KBM-7 (cell line): Measurements from ENCODE around the gene LYPD6.
"Not testable (repeated sequence)": the region's sequence is repeated elsewhere in the genome, so short reads cannot be mapped to it uniquely, and the experiment has no call there.

Experiments used
- DNase-seq: peaks from one replicate; pipeline ENCODE4 v3.0.0-alpha.2; 2015
- in situ Hi-C: fragments of 300-500 bp; cut with MboI; formaldehyde crosslinking; loops from 2 replicates; pipeline ENCODE4 v1.14.3; 2020; ENCODE audit warnings: low sequenced_read_pairs, low pct_unique_long_range_greater_than_20kb, mixed read lengths

The LYPD6 gene

GRCh38 chr2:149330127-149331022 lies at the start of gene LYPD6:
TSS of gene LYPD6 (plus strand) at chr2:149330587. CDS start at chr2:149437709, 107,122 bp downstream.
- in situ Hi-C loops: no loop called here
- peak; percentile 50 for DNase-seq

GRCh38 chr2:149281441-149281840 lies 48.9 kb upstream of the LYPD6 start:
- in situ Hi-C loops: no loop called here
- no peak for DNase-seq

GRCh38 chr2:149290662-149291061 lies 39.7 kb upstream of the LYPD6 start:
- in situ Hi-C loops: no loop called here
- no peak for DNase-seq

GRCh38 chr2:149291881-149292280 lies 38.5 kb upstream of the LYPD6 start:
- in situ Hi-C loops: no loop called here
- no peak for DNase-seq

- in situ Hi-C loops: no loop called here
These were observed 34.4 kb upstream of the LYPD6 start for GRCh38 chr2:149296031-149296430.

GRCh38 chr2:149307014-149307413 lies 23.4 kb upstream of the LYPD6 start:
- in situ Hi-C loops: no loop called here
- DNase-seq: no peak

More at GRCh38 chr2:149296031-149296430, 34.4 kb upstream of the LYPD6 start:
- DNase-seq: no peak

- DNase-seq: no peak
- in situ Hi-C loops: no loop called here
These were observed 20.0 kb upstream of the LYPD6 start for GRCh38 chr2:149310349-149310748.

- in situ Hi-C loops: no loop called here
- DNase-seq: no peak
These were observed 18.3 kb upstream of the LYPD6 start for GRCh38 chr2:149312039-149312438.

- DNase-seq: peak; percentile 11
These were observed 16.8 kb upstream of the LYPD6 start for GRCh38 chr2:149313512-149313972.

GRCh38 chr2:149314687-149315086 lies 15.7 kb upstream of the LYPD6 start:
- in situ Hi-C loops: no loop called here
- no peak for DNase-seq

More at GRCh38 chr2:149313512-149313972, 16.8 kb upstream of the LYPD6 start:
- in situ Hi-C loops: no loop called here

- peak; percentile 3 for DNase-seq
- in situ Hi-C loops: no loop called here
These were observed 14.9 kb upstream of the LYPD6 start for GRCh38 chr2:149315461-149315860.

- DNase-seq, in situ Hi-C loops: not testable (repeated sequence)
These were observed 11.8 kb upstream of the LYPD6 start for GRCh38 chr2:149318566-149318965.

GRCh38 chr2:149320362-149320761 lies 10.0 kb upstream of the LYPD6 start:
- in situ Hi-C loops: no loop called here
- no peak for DNase-seq

GRCh38 chr2:149329068-149329467 lies 1.3 kb upstream of the LYPD6 start:
- peak; percentile 43 for DNase-seq
- in situ Hi-C loops: no loop called here

- in situ Hi-C loops: no loop called here
- DNase-seq: peak; percentile 47
These were observed 779 bp upstream of the LYPD6 start for GRCh38 chr2:149329489-149330126.

- DNase-seq: no peak
- in situ Hi-C loops: no loop called here
These were observed 625 bp downstream of the LYPD6 start for GRCh38 chr2:149331023-149331400.

- in situ Hi-C loops: no loop called here
- no peak for DNase-seq
These were observed 2.0 kb downstream of the LYPD6 start for GRCh38 chr2:149332364-149332763.

- in situ Hi-C loops: no loop called here
- DNase-seq: no peak
These were observed 3.2 kb downstream of the LYPD6 start for GRCh38 chr2:149333636-149334035.

GRCh38 chr2:149334156-149334555 lies 3.8 kb downstream of the LYPD6 start:
- DNase-seq: no peak
- in situ Hi-C loops: no loop called here

- in situ Hi-C loops: no loop called here
- no peak for DNase-seq
These were observed 8.9 kb downstream of the LYPD6 start for GRCh38 chr2:149339324-149339723.
